ENCODE results near the gene BMAL1. TPM values are rescaled to one million over a fixed set of nuclear protein-coding genes. Genes with fewer than 3 reads are reported as not detected.

Gene BMAL1
- total and polyA plus RNA-seq, 2 of the 8 experiments (the other 6 are each of a cell fraction or from before 2014, with no cell fraction given), result 6.8 to 6.9 TPM

DNA sequence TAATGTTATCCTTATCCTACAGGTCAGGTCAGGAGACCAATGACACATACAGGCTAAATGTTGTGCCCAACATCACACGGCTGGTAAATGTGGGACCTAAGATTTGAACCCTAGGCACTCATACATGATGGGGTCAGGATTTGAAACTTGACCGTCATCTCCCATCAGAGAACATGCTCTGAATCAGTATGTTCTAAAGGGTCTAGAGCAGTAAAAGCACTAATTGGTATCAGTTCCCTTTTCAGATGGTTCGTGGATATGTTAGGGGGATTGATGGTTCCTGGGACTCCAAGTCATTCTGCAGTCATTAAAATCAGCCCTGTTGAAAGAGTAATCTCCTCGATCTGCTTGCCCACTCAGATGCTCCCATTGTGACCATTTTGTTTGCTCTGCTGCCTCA lies 65.5 kb downstream of the BMAL1 start (continued):
- TF ChIP-seq, protein P1, sequence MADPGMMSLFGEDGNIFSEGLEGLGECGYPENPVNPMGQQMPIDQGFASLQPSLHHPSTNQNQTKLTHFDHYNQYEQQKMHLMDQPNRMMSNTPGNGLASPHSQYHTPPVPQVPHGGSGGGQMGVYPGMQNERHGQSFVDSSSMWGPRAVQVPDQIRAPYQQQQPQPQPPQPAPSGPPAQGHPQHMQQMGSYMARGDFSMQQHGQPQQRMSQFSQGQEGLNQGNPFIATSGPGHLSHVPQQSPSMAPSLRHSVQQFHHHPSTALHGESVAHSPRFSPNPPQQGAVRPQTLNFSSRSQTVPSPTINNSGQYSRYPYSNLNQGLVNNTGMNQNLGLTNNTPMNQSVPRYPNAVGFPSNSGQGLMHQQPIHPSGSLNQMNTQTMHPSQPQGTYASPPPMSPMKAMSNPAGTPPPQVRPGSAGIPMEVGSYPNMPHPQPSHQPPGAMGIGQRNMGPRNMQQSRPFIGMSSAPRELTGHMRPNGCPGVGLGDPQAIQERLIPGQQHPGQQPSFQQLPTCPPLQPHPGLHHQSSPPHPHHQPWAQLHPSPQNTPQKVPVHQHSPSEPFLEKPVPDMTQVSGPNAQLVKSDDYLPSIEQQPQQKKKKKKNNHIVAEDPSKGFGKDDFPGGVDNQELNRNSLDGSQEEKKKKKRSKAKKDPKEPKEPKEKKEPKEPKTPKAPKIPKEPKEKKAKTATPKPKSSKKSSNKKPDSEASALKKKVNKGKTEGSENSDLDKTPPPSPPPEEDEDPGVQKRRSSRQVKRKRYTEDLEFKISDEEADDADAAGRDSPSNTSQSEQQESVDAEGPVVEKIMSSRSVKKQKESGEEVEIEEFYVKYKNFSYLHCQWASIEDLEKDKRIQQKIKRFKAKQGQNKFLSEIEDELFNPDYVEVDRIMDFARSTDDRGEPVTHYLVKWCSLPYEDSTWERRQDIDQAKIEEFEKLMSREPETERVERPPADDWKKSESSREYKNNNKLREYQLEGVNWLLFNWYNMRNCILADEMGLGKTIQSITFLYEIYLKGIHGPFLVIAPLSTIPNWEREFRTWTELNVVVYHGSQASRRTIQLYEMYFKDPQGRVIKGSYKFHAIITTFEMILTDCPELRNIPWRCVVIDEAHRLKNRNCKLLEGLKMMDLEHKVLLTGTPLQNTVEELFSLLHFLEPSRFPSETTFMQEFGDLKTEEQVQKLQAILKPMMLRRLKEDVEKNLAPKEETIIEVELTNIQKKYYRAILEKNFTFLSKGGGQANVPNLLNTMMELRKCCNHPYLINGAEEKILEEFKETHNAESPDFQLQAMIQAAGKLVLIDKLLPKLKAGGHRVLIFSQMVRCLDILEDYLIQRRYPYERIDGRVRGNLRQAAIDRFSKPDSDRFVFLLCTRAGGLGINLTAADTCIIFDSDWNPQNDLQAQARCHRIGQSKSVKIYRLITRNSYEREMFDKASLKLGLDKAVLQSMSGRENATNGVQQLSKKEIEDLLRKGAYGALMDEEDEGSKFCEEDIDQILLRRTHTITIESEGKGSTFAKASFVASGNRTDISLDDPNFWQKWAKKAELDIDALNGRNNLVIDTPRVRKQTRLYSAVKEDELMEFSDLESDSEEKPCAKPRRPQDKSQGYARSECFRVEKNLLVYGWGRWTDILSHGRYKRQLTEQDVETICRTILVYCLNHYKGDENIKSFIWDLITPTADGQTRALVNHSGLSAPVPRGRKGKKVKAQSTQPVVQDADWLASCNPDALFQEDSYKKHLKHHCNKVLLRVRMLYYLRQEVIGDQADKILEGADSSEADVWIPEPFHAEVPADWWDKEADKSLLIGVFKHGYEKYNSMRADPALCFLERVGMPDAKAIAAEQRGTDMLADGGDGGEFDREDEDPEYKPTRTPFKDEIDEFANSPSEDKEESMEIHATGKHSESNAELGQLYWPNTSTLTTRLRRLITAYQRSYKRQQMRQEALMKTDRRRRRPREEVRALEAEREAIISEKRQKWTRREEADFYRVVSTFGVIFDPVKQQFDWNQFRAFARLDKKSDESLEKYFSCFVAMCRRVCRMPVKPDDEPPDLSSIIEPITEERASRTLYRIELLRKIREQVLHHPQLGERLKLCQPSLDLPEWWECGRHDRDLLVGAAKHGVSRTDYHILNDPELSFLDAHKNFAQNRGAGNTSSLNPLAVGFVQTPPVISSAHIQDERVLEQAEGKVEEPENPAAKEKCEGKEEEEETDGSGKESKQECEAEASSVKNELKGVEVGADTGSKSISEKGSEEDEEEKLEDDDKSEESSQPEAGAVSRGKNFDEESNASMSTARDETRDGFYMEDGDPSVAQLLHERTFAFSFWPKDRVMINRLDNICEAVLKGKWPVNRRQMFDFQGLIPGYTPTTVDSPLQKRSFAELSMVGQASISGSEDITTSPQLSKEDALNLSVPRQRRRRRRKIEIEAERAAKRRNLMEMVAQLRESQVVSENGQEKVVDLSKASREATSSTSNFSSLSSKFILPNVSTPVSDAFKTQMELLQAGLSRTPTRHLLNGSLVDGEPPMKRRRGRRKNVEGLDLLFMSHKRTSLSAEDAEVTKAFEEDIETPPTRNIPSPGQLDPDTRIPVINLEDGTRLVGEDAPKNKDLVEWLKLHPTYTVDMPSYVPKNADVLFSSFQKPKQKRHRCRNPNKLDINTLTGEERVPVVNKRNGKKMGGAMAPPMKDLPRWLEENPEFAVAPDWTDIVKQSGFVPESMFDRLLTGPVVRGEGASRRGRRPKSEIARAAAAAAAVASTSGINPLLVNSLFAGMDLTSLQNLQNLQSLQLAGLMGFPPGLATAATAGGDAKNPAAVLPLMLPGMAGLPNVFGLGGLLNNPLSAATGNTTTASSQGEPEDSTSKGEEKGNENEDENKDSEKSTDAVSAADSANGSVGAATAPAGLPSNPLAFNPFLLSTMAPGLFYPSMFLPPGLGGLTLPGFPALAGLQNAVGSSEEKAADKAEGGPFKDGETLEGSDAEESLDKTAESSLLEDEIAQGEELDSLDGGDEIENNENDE (IDR thresholded peaks at IDR 0.05; ENCODE audit: insufficient replicate concordance, low read length), result no peak
- TF ChIP-seq SIN3A (conservative IDR thresholded peaks at IDR 0.05 in 1 of 2, IDR thresholded peaks at IDR 0.05 in 1 of 2; ENCODE audit: low read depth in 1 of 2, low read length in 2 of 2), result no peak
- TF ChIP-seq KDM1A (IDR thresholded peaks at IDR 0.05; ENCODE audit: borderline replicate concordance, low read length), result no peak
- TF ChIP-seq CREB1 (IDR thresholded peaks at IDR 0.05), result no peak

All from H1 (cell line).